IPS DF 19.7 (cell line): ENCODE data around the gene ATG16L2.
"Not testable (repeated sequence)": the region's sequence is repeated elsewhere in the genome, so short reads cannot be mapped to it uniquely, and the experiment has no call there.

Source experiments
- DNase-seq: peaks from one replicate; pipeline ENCODE4 v3.0.0-alpha.2; 2013; ENCODE audit warnings: low read depth, low spot score

ATG16L2 gene

DNA sequence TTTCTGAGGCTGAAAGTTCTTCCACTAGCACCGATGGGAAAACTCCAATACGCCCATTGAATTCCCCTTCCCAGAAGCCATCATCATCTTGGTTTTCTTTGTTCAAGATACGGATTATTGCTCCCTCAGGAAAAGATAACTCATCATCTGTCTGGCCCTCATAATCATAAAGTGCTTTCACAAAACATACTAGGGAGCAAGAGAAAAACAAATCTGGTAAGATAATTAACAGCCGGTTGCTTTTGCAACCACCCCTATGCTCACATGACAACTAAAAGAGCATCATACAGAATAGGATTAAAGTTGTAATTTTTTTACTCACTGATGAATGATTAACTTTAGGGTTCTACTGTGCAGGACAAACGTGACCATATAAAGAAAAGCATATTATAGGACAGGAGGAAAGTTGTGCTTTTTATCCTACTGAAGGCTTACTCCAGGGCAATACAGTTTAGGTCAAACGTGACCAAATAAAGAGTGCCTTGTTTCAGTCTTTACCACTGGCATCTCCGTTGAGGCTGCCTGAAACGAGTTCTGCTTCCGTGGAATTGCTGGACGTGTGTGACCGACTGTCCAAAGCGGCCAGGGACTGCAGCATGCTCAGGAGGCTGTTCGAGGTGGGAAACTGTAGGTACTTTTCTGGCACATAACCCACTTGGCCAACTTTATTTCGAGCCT lies 28.6 kb downstream of the ATG16L2 start:
- no peak for DNase-seq

DNA sequence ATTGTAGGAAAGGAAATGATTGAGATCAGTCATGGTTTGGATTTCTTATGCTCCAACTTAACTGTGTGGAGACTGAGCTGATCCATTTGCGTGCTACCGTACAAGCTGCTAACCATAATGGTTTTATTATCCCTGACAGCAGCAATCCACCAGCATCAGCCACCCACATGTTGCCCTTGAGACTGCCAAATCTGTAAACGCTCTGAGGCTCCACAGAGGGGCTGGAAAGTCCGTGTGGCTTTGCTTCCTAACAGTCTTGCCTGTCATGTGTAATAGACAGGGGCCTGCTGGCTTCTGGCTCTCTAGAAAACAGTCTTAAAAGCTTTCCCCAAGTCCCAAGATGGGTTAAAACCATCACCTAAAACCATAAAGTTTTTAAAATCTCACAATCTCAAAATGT lies 30.1 kb downstream of the ATG16L2 start:
- DNase-seq: no peak

DNA sequence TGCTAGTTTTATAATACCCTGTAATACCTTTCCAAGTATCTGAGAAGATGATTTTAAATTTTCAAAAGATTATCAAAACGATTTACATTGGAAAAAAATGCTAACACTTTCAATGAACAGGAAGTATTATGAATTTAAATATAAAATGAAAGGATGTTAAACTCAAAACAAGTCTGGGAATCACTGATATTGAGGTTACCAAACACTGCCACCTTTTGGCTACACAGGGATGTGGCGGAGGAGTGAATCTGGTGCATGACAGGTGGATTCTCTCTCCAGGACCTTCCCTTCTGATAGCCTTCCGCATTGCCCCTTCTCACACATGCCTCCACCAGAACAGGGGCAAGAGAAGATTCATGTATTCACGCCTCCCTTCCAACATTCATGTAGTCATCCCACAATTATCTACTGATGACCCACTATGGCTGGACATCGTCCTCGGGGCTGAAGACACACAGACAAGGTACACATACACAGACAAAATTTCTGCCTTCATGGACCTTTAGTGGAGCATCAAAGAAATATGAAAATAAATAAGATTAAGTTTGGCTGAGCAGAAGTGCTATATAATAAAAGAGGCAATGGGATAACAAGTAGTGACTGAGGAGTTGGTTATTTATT lies 34.7 kb downstream of the ATG16L2 start:
- DNase-seq: no peak

DNA sequence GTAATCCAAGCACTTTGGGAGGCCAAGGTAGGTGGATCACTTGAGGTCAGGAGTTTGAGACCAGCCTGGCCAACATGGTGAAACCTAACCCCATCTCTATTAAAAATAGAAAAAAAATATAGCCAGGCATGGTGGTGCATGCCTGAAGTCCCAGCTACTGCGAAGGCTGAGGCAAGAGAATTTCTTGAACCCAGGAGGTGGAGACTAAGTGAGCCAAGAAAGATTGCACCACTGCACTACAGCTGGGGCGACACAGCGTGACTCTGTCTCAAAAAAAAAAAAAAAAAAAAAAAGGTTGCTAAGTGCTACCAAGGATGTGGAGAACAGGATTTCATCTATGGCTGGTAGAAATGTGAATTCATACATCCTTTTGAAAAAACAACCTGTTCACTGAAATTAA lies 36.6 kb downstream of the ATG16L2 start:
- no peak for DNase-seq

DNA sequence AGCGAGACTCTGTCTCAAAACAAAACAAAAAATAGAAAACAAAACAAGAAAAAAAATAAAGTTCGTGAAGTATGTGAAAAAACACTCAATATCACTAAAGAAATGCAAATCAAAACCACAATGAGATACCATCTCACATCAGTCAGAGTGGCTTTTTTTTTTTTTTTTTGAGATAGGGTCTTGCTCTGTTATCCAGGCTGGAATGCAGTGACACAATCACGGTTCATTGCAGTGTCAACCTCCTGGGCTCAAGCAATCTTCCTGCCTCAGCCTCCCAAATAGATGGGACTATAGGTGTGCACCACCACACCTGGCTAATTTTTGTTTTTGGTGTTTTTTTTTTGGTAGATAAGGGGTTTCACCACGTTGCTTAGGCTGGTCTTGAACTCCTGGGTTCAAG lies 37.5 kb downstream of the ATG16L2 start:
- no peak for DNase-seq

DNA sequence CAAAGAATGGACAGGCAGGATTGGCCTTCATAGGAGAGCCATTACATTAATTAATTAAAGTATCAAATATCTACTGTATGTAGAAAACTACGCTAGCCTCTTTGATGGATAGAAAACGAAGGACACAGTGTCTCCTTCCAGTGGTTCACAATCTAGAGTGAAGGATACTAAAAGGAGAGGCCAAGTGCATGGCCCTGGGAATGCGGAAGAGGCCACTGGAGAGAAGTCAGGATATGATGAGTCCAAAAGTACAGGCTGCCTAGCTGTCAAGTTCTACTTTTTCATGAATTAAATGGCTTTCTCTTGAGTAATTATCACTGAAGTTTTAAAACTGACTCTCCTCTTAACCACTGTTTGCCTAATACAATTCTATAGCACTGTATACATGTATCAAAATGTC lies 41.9 kb downstream of the ATG16L2 start:
- DNase-seq: no peak

DNA sequence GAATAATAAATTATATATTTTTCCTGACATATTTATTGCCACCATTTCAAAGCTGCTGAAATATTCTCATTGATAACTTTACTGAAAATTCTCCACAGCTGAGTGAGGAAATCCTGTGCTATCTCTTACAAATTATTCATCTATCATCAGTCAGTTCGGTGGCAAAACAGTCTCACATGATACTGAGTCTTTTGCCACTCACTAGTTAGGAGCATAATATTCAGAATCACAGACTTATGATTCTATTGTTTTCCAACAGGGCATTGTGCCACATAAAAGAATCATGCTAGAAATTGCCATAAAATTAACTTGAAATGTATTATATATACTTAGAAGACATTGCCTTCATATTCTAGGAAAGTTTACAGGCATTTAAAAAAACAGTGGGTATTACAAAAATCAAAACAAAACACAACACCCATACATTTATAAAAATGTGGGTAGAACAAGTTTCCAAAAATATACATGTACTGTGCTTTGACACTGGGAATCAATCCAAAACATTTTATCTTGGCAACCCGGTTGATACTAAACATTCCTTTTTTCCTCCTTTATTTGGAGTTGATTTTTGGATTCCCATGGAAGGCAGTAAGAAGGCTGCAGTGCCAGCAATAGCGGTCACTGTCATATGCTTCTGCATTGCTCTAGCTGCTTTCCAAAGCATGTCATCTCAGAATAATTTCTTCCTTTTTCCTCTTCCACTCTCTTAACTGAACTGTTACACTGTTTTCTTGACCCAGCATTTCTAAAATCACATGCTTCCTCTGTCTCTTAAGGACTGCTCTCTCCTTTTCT lies 42.5 kb downstream of the ATG16L2 start:
- no peak for DNase-seq

DNA sequence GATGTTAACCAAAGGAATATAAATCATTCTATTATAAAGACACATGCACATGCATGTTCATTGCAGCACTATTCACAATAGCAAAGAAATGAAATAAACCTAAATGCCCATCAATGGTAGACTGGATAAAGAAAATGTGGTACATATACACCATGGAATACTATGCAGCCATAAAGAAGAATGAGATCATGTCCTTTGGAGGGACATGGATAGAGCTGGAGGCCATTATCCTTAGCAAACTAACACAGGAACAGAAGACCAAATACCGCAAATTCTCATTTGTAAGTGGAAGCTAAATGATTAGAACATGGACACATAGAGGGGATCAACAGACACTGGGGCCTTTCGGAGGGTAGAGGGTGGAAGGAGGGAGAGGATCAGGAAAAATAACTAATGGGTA lies 44.1 kb downstream of the ATG16L2 start:
- DNase-seq: not testable (repeated sequence)

DNA sequence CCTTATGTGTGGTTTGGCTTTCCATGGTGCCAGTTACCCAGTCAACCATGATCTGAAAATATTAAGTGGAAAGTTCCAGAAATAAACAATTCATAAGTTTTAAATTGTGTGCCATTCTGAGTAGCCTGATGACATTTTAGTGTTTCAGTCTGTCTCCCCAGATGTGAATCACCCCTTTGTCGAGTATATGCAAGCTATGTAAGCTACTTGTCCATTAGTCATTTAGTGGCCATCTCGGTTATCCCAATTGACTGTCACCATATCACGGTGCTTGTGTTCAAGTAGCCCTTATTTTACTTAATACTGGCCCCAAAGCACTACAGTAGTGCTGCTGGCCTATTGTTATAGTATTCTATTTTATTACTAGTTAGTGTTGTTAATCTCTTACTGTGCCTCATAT lies 44.9 kb downstream of the ATG16L2 start:
- DNase-seq: no peak

DNA sequence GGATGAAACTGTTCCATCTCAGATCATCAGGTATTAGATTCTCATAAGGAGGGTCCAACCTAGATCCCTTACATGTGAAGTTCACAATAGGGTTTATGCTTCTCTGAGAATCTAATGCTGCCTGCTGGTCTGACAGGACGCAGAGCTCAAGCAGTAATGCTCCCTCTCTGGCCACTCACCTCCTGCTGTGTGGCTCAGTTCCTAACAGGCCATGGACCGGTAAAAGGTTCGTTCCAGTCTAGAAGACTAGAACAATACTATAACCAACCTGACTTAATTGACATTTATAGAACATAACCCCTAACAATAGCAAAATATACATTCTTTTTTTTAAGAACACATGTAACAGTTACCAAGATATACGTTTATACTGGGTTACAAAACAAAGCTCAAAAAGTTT lies 45.8 kb downstream of the ATG16L2 start:
- DNase-seq: no peak

DNA sequence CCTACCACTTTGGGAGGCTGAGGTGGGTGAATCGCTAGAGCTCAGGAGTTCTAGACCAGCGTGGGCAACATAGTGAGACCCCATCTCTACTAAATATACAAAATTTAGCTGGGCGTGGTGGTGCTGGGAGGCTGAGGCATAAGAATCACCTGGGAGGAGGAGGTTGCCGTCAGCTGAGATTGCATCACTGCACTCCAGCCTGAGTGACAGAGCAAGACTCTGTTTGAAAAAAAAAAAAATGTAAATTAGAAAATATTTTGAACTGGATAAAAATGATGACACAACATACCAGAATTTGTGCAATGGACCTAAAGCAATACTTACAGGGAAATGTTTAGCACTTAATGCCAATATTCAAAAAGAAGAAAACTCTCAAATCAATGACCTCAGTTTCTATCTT lies 46.4 kb downstream of the ATG16L2 start:
- no peak for DNase-seq

DNA sequence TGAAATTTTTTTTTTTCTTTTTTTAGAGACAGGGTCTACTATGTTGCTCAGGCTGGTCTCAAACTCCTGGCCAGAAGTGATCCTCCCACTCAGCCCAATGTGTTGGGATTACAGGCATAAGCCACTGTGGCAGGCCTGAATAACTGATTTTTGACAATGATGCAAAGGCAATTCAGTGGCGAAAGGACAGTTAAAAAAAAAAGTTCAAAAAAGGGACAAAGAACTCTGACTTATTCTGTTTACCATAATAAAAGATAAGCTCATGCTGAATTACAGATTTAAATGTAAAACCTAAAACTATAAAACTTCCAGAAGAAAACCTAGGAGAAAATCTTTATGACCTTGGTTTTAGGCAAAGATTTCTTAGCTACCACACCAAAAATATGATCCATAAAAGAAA lies 48.9 kb downstream of the ATG16L2 start:
- DNase-seq: no peak

DNA sequence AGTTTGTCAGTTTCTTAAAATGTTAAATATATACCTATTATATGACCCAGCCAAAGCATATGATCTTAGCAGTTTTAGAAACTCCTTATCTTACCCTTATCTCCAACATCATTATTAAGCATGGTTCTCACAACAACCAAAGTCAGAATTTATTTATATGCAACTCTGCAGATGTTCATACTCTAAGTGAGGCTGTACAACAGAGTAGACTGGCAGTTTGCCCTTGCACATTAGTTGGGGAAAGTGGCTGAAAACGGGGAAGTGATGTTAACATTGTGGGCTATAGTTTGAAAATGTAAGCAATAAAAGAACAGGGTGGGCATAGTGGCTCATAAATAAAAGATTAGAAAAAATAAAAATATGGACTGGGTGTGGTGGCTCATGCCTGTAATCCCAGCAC lies 49.7 kb downstream of the ATG16L2 start:
- no peak for DNase-seq

DNA sequence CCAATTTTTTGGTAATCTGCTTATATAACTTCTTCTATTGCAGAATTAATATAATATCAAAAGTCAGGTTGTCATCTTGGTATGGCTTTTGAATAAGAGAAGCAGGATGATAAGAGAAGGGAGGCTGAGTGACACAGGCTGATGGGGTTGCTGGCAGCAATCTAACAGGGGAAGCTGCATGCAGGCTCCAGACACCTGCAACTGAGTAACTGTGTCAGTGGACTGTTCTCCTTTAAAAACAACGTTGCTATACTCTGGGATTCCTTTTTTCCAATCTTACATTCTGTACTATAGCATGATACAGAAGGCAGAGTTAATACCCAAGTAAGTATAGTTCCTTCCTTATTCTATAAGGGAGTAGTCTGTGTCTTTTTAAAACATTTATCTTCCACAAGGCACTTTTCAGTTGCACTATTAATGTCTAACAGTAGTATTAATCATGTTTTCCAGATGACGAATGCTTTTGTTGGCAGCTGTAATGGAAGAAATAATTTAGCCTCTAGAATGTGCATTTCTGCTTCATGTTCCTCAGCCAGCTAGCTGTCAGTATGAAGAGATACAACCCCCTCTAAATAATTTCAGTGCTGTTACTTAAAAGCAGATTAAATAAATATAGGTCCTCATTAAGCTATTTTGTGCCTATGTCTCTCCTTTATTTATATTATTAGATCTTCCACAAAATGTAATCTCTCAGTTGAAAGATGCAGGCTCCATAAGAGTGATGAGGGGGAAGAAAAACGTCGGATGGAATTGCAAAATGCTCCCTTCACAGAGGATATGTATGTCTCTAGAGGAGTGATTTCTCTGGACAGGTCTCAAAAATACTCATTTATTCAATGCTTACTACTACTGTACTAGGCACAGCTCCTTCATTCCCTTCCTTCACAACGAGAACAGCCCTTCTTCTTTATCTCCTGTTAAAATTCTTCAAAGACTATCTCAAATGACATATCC lies 50.8 kb downstream of the ATG16L2 start:
- DNase-seq: no peak

DNA sequence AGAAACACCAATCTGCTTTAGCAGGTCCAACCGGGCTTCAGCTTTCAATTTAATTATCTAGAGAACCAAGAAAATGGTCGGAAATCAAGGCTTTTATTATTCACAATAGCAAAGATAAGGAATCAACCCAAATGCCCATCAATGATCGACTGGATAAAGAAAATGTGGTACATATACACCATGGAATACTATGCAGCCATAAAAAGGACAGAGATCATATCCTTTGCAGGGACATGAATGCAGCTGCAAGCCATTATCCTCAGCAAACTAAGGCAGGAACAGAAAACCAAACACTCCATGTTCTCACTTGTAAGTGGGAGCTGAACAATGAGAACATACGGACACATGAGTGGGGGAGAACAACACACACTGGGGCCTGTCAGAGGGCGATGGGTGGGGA lies 53.8 kb downstream of the ATG16L2 start:
- DNase-seq: no peak

DNA sequence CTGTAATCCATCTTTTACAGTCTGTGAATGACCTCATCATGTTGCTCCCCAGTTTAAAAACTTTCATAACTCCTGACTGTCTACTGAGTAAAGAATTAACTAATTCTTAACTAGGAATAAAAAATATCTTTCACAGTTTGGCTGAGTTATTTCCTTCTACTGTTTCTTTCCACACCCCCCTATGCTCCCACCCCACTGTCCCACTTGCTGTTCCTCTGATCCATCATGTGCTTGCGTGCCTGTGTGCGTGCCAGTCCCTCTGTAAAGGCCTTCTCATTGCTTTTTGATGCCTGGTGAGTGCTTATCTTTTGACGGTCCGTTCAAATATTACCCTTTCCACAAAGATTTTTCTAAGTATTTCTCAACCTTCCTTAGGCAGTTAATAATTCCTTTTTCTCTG lies 55.6 kb downstream of the ATG16L2 start:
- DNase-seq: no peak

DNA sequence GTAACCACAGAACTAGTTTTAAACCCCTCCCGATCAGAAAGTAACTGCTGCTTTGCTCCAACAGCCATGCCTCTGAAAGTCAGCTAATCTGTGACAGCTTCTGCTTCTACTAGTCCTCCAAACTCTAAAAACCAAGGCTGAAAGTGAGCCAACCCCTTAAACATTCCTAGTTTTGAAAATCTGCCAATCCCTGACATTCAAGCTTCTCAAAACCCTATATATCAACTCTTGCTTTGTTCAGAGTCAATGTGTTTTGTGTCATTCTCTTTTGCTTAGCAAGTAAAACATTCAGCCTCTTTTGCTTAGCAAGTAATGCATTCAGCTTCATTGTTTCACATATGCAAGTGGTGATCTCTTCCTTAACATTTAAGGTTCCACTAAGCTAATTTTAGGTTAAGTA lies 56.9 kb downstream of the ATG16L2 start:
- no peak for DNase-seq

DNA sequence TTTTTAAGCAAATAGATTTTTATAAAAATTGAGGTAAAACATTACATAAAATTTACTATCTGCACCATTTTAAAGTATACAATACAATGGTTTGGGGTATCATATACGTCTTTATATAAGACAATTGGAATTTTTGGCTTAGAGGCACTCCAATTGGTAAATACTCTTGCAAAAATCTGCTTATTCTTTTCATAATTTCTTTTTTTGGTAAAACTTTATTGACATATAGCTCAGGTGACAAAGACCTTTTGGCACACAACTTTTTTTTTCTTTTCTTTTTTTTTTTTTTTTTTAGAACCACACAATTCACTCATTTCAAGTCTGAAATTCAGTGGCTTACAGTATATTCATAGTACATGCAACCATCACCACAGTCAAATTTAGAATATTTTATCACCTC lies 57.8 kb downstream of the ATG16L2 start:
- no peak for DNase-seq

DNA sequence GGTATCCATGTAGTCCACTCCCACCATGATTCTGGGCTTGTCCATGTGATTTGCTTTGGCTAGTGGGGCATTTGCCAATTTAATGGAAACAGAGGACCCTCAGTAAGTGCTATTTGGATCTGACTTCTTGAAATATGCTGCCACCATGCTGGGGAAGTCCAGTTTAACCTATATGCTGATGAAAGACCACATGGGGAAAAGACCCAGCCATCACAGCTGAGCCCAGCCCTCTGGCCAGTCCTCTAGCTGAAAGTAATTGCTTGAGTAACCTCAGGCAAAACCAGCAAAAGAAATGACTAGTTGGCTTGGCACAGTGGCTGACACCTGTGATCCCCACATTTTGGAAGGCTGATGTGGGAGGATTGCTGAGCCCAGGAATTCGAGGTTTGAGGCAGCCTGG lies 61.5 kb downstream of the ATG16L2 start:
- DNase-seq: no peak

DNA sequence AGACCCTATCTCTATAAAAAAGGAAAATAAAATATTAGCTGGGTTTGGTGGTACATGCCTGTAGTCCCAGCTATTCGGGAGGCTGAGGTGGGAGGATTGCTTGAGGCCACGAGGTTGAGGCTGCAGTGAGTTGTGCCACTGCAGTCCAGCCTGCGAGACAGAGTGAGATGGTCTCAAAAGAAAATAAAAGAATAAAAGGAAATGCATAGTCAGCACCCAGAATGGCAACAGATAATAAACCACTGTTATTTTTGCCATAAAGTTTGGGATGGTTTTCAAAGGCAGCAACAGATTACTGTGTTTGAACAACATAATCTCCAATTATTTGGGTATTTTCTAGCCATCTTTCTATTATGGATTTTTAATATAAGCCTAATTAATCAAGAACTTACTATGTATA lies 61.9 kb downstream of the ATG16L2 start:
- no peak for DNase-seq
